HG02610 (cell line): ENCODE results near the gene RPL22.
A peak's percentile ranks its signal among the peaks of the same experiment; 100 is the strongest.

Experiments
- ATAC-seq: cut with Tn5 transposase; IDR thresholded peaks from one replicate; pipeline ENCODE4 v1.9.1; 2021; ENCODE audit warnings: mild to moderate bottlenecking, moderate library complexity; ENCODE audit not compliant: unreplicated experiment

The RPL22 gene

DNA sequence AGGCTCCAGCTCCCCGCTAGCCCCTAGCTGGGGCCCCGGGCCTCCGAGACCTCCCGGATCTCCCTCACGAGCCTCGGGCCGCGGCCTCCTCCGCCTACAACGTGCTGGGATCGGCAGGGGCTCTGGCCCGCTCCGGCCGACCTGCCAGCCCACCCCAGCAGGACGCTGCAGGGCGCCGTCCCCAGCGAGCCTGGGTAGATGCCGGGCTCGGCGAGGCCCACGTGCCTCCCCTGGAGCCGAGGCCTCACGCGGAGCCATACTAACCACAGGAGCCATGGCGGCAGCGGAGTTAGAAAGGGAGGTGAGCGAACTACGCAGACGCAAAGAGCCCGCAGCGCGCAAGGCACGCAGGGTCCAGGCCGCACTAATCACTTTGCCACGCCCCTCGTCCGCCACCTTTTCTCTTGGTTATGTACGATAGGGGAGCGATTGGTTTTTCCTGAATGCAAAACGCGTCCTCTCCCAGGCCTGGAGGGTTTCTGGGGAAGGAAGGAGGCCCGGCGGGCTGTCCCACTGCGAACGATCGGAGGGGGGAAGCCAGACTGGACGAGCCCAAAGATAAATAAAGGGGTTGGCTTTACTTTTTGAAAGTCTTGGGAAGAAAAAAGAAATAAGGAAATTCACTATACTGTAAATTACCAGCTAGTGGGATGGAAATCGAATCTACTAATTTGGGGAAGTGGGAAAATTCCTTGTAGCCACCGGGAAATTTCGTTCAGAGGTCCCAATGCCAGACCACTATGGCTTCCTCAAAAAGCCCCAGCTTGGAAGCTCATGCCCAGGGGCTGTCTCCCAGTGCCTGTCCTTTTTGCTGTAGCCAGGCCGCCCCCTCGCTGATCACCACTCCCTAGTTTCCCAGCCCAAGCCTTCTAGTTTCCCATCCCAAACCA is at the start of gene RPL22:
RPL22 (minus strand) TSS at position 298 of the 890 bp plus-strand sequence; CDS start at position 276, 22 bp downstream.
- ATAC-seq: peak; percentile 90

DNA sequence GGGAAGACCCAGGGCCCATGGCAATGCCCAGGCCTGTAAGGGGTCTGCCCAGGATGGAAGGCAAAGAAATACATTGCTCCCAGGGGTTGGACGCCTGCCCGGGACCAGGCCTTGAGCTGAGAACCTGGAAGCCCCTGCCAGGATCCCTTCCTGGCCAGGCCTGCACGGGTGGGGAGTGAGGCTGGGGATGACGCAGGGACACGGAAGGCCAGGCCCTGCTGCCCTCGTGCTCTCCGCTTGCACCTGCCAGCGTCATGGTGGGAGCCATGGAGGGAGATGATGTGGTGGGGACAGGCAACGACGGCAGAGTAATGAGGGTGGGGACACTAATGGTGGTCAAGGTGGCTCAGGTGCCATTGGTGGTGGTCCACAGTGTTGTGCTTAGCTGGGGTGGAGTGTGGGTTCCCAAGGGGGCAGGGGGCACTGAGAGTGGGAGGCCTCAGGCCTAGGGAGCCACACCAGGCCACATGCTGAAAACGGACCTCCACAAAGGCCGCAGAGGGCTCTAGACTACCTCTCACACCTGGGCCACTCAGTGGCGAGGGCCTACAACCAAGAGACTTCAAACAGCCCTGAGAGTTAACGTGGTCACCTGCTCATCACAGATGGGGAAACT is 48.9 kb upstream of the RPL22 start:
- no peak for ATAC-seq

GRCh38 chr1:6247651-6248050 is 48.3 kb upstream of the RPL22 start:
- ATAC-seq: no peak

- ATAC-seq: no peak
These were observed 47.4 kb upstream of the RPL22 start for GRCh38 chr1:6246497-6247467.

DNA sequence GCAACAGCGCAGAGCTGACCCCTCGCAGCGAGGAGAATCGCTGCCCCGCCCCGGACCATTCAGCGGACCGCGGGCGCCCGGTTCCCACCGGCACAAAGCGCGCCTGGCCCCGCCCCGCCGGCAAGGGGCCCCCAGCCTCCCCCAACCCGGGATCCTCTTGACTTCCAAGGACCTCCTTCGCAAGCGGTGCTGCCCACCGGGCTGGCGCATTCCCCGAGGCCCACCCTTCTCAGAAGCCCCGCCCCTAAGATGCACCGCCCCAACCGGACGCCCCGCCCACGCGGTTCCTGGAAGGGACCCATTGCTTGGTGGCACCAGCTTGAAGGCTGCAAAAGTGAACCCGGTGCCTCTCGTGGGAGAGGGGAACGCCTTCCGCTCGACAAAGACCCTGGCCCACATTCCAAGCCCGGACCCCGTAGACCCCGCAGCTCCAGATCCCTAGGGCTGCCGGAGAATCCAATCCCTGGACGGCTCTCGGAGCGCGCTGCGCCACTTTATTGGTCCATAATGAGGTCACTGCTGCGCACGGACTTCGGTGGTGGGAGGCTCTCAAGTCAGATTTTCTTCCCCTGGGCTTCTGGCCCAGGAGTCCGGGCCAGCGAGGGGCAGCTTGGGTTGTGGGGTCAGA is 46.6 kb upstream of the RPL22 start:
- ATAC-seq: no peak

DNA sequence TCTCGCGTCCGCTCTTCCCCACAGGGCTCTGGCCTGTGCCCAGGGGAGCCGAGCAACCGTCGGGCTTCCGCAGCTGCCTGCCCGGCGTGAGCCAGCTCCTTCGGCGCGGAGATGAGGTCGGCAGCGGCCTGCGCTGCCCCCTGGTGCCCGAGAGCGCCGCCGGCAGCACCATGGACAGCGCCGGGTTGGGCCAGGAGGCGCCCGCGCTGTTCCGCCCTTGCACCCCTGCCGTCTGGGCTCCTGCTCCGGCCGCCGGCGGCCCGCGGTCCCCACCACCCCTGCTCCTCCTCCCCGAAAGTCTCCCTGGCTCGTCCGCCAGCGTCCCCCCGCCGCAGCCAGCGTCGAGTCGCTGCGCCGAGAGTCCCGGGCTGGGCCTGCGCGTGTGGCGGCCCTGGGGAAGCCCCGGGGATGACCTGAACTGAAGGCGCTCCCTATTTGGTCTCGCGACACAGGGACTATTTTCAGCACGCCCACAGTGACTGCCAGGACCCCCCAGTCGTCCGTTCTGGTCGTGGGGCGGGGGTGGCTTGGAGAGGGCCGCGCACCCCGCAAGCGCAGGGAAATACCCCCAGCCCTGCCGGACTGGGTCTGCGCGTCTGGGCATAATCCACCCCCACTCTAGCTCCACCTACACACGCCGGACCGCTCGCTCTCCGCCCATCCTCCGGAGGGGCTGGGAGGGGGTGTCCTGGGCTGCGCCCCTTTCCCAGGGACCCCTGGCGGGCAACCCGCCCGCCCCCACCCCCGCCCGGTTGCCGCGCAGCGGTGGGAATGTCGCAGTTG is 45.9 kb upstream of the RPL22 start:
- ATAC-seq: no peak

- ATAC-seq: no peak
These were observed 45.1 kb upstream of the RPL22 start for GRCh38 chr1:6244401-6245049.

- ATAC-seq: no peak
These were observed 44.6 kb upstream of the RPL22 start, which contains the start of gene HES3 for GRCh38 chr1:6243993-6244392. HES3 (plus strand) TSS chr1:6244179; CDS start chr1:6244366, 187 bp downstream.

- no peak for ATAC-seq
These were observed 43.8 kb upstream of the RPL22 start for GRCh38 chr1:6243053-6243834.

DNA sequence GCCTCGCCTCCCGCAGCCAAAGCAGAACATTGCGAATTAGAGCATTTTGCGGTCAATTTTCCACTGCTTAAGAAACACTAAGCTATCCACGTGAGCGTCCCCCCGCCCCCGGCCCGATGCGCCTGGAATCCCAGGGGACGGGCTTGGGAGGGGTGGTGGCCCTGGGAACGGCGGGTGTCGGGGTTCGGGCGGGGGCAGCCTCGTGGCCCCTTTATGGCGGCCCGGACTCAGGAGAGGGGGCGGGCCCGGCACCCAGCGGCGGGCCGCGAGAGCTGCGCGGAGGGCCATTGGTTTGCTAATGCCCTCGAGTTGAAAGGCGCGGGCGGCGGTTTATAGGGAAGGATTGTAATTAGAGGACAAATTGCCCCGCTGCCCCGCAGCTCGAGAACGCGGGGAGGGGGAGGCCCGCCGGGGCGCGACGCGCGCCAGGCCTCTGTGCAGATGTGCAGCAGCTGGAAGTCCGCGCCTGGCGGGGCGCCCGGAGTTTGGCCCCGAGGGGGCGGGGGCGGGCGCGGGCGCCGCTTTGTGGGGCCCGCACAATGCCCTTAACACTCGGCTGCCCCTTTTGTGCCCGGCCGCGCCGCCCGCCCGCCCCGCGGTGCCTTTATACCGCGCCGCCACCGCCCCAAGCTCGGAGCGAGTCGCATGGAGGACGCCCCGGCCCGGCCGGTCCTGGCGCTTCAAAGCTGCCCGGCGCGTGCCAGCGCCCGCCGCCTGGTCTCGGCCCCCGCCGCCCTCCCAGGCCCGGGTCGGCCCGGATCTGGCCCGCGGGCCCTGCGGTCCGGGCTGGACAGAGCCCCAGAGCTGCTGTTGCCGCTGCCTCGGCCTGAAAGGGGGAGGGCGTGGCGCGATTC is 42.7 kb upstream of the RPL22 start:
- ATAC-seq: no peak

DNA sequence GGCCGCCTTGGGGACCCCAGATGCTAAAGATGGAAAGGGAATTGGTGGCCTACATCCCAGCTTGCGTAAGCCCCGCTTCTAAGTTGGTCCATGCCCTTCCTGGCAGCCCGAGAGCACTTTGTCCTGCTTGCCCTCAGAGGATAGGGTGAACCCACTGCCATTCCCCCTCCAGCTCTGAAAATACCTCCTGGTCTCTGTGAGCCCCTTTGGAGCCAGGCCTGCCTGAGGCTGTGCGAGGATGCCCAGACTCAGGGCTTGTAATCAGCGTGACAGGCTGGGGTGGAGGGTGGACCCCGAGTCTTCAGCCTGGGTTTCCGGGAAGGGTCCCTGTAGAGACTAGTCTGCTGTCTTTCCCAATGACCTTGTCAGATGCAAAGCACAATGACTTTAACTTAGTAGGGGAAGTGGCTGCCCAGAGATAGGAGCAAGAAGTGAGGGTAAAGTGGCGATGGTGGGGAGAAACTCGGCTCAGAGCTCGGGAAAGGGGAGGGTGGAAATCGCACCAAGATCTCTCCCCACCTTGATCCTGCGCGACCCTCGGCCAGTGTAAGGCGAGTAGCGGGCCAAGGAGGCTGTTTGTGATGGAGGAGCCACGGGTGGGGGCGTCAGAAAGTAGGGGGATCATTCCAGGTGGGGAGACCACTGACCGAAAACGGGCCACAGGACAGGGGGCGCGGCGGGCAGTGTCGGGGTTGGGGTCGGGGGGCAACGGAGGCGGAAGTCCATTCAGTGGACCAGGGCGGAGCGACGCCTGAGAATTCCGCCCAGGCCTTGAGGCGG is 41.9 kb upstream of the RPL22 start:
- ATAC-seq: no peak

DNA sequence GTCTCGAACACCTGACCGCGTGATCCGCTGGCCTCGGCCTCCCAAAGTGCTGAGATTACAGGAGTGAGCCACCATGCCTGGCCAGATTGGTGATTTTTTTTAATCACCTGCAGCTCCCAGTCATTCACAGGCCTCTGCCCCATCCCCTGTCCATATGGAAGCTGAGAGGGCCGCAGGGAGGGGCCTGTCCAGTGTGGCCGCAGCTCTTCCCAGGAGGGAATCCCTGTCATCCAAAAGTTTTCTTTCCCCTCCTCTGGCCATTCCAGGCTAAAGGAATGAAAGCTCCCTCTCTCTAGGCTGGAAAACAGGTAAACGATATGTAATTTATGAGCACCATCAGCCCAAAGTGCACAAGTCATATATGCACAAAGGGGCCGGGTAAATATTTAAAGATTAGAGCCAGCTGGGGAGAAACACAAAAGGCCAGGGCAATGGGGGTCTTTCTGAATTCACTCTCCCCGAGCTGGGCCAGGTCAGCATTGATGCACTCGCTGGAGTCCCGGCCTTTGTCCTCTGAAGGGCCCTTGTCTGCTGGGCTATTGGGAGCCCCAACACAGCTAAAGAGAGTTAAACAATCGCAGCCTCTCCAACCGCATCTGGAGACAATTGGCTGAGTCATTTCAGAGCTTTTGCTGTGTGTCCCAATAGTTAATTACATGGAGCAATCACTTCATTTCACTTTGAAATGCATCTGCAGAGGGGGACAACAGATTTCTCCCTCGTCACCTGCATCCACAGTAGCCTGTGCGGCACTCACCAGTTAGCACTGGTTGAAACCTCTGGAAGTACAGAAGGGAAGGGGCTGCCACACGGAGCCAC is 40.8 kb upstream of the RPL22 start:
- no peak for ATAC-seq

GRCh38 chr1:6239213-6239752 is 39.9 kb upstream of the RPL22 start:
- ATAC-seq: no peak

DNA sequence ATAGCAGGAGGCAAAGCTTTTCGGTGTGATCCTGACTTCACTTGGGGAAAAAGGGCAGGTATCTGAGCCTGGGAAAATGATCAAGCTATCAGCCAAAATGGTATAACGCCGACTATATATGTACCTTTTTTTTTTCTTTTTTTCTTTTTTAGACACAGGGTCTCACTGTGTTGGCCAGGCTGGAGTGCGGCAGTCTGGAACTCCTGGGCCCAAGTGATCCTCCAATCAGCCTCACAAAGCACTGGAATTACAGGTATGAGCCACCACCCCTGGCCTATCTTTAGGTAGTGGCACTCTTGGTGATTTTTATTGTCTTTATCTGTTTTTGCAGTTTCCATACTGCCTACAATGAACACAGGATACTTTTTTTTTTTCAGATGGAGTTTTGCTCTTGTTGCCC is 37.7 kb upstream of the RPL22 start:
- ATAC-seq: no peak

DNA sequence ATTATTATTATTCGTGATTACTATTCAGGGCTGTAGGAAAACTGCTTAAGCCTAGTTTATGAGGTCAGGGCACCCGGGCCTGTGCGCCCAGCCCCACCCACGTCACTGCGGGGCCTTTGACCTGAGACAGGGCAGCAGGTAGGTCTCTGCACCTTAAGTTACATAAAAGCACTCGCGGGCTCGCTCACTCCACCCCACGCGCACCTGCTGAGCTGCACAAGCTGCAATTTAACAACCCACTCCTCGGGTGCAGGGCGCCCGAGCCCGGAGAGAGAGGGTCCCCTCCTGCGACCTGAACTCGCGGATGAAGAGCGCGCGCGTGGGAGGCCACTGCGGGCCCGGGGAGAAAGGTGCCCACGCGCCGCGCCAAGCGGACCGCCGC is 35.9 kb upstream of the RPL22 start:
- ATAC-seq: peak; percentile 12
